ENCODE results near the gene TRMT10A. TPM values are rescaled to one million over a fixed set of nuclear protein-coding genes. Genes with fewer than 3 reads are reported as not detected.

TRMT10A gene
- polyA plus RNA-seq, 2 of the 4 experiments (the other 2 are of a cell fraction) = 6.8 to 10.6 TPM

- TF ChIP-seq ZC3H11A (IDR thresholded peaks at IDR 0.05) = no peak
Measured at GRCh38 chr4:99578714-99579113, 14.9 kb upstream of the TRMT10A start (continued).

GRCh38 chr4:99574530-99575324 is 10.9 kb upstream of the TRMT10A start, which contains the start of gene MTTP:
Gene MTTP (plus strand): TSS chr4:99574824. CDS start chr4:99574910, 86 bp downstream.
- TF ChIP-seq NPAS2 (CRISPR knock-in tag; IDR thresholded peaks at IDR 0.05; ENCODE audit: borderline replicate concordance) (no peak), EHF (CRISPR knock-in tag; IDR thresholded peaks at IDR 0.05) (no peak), ESRRA (IDR thresholded peaks at IDR 0.05; ENCODE audit: borderline replicate concordance, low read length) (no peak), HOXB13 (CRISPR knock-in tag; IDR thresholded peaks at IDR 0.05; ENCODE audit: low read depth) (no peak), TP53 (CRISPR knock-in tag; IDR thresholded peaks at IDR 0.05) (no peak), HOXB5 (CRISPR knock-in tag; IDR thresholded peaks at IDR 0.05) (no peak), CBX8 (IDR thresholded peaks at IDR 0.05) (no peak), ZC3H11A (IDR thresholded peaks at IDR 0.05) (no peak), ZSCAN20 (CRISPR knock-in tag; IDR thresholded peaks at IDR 0.05) (no peak), FOSL2 (IDR thresholded peaks at IDR 0.05) (no peak), FOSL2 (CRISPR knock-in tag; IDR thresholded peaks at IDR 0.05) (no peak), BCL3 (IDR thresholded peaks at IDR 0.05) (no peak), FOXS1 (CRISPR knock-in tag; IDR thresholded peaks at IDR 0.05) (no peak)
- Histone ChIP-seq H3K27ac (no peak within 1 kb of the TSS), H3K4me2 (no peak within 1 kb of the TSS), H3K4me1 (no peaks in the 10 kb centered on the region), H3K4me3 (no peak within 1 kb of the TSS), H3K9me3 (no peaks in the 10 kb centered on the region)
- DNase-seq (ENCODE audit: low read depth in 1 of 2, low spot score in 1 of 2) (no peak), FAIRE-seq (no peak), ATAC-seq (no peak)
- CTCF ChIA-PET = interaction anchor here (2.3 kb wide), 1 partner anchor 11 kb away, joined by 8 read pairs; the partner anchor contains the start of gene TRMT10A
- POLR2A ChIA-PET = no interaction called here
- 61% methylated on average over 3 of the region's 3 CpGs for WGBS (ENCODE audit: missing lambda C conversion rate)

DNA sequence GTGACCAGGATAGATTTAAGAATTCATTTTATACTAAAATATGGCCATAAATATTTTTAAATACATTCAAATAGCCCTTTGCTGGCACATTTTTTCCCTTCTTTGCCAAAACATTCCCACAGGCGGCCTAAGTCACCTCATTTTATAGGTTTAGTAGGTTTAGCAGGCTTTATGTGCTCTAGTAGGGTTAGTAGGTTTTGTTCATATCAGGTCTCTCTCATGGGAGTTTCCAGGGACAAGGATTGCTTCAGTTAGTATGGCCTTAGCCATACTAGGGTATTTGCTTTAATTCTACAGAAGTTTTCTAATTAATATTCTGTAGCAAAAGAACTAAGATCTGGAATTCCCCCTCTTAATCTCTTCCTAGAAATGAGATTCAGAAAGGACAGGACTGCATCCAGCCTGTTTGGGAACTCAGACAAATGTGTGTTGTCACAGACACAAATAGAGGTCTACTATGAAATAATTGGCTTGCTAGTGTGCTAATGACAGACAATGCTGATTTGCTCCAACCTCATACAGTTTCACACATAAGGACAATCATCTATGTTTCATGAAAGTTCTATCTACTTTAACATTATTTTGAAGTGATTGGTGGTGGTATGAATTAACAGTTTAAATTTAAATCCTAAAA is 10.0 kb upstream of the TRMT10A start:
- ATAC-seq (no peak), FAIRE-seq (no peak), DNase-seq (ENCODE audit: low read depth in 1 of 2, low spot score in 1 of 2) (no peak)
- no peak for TF ChIP-seq REST (IDR thresholded peaks at IDR 0.05)
- TF ChIP-seq EHMT2 (IDR thresholded peaks at IDR 0.05; ENCODE audit: low read depth) = no peak
- no peak for TF ChIP-seq NPAS2 (CRISPR knock-in tag; IDR thresholded peaks at IDR 0.05; ENCODE audit: borderline replicate concordance)
- TF ChIP-seq, protein P1, sequence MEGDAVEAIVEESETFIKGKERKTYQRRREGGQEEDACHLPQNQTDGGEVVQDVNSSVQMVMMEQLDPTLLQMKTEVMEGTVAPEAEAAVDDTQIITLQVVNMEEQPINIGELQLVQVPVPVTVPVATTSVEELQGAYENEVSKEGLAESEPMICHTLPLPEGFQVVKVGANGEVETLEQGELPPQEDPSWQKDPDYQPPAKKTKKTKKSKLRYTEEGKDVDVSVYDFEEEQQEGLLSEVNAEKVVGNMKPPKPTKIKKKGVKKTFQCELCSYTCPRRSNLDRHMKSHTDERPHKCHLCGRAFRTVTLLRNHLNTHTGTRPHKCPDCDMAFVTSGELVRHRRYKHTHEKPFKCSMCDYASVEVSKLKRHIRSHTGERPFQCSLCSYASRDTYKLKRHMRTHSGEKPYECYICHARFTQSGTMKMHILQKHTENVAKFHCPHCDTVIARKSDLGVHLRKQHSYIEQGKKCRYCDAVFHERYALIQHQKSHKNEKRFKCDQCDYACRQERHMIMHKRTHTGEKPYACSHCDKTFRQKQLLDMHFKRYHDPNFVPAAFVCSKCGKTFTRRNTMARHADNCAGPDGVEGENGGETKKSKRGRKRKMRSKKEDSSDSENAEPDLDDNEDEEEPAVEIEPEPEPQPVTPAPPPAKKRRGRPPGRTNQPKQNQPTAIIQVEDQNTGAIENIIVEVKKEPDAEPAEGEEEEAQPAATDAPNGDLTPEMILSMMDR (IDR thresholded peaks at IDR 0.05) = no peak
- TF ChIP-seq RCOR1 (IDR thresholded peaks at IDR 0.05; ENCODE audit: low read depth, low read length) = no peak
- TF ChIP-seq HOXB5 (CRISPR knock-in tag; IDR thresholded peaks at IDR 0.05) = no peak
- no peak for TF ChIP-seq RNF2 (IDR thresholded peaks at IDR 0.05; ENCODE audit: borderline replicate concordance, low read depth)
- no peak for TF ChIP-seq ATOH8 (CRISPR knock-in tag; IDR thresholded peaks at IDR 0.05; ENCODE audit: low read depth)
- TF ChIP-seq NFE2L2 (conservative IDR thresholded peaks at IDR 0.05; ENCODE audit: low read length) = no peak
- no peak for TF ChIP-seq POLR2AphosphoS2 (conservative IDR thresholded peaks at IDR 0.05; ENCODE audit: low read length)
- no peak for TF ChIP-seq RARB (CRISPR knock-in tag; IDR thresholded peaks at IDR 0.05)
- no peak for TF ChIP-seq HOXB13 (CRISPR knock-in tag; IDR thresholded peaks at IDR 0.05; ENCODE audit: low read depth)
- TF ChIP-seq, protein P2, sequence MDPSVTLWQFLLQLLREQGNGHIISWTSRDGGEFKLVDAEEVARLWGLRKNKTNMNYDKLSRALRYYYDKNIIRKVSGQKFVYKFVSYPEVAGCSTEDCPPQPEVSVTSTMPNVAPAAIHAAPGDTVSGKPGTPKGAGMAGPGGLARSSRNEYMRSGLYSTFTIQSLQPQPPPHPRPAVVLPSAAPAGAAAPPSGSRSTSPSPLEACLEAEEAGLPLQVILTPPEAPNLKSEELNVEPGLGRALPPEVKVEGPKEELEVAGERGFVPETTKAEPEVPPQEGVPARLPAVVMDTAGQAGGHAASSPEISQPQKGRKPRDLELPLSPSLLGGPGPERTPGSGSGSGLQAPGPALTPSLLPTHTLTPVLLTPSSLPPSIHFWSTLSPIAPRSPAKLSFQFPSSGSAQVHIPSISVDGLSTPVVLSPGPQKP (IDR thresholded peaks at IDR 0.05; ENCODE audit: low read depth, low read length) = no peak
- no peak for TF ChIP-seq SREBF2 (IDR thresholded peaks at IDR 0.05)
- no peak for TF ChIP-seq CBX8 (IDR thresholded peaks at IDR 0.05)
- TF ChIP-seq HOXA7 (CRISPR knock-in tag; IDR thresholded peaks at IDR 0.05) = no peak
- H3K9me3 ChIP-seq = no peaks in the 10 kb centered on the region
- CTCF ChIA-PET = no interaction called here
- H3K4me2 ChIP-seq = no peak overlapping the region
- POLR2A ChIA-PET = no interaction called here
- 21% methylated on average over 1 of the region's 1 CpG for WGBS (ENCODE audit: missing lambda C conversion rate)
- H3K27ac ChIP-seq = no peak overlapping the region
- no peak overlapping the region for H3K4me3 ChIP-seq
- no peaks in the 10 kb centered on the region for H3K4me1 ChIP-seq
